ENCODE data around the gene TBC1D8. TPM values are rescaled to one million over a fixed set of nuclear protein-coding genes. Genes with fewer than 3 reads are reported as not detected.

The TBC1D8 gene
- total and polyA plus RNA-seq, 9 of the 15 experiments (the other 6 are each of a cell fraction or from before 2014, with no cell fraction given) = 0.36 to 1.3 (median 0.82) TPM

DNA sequence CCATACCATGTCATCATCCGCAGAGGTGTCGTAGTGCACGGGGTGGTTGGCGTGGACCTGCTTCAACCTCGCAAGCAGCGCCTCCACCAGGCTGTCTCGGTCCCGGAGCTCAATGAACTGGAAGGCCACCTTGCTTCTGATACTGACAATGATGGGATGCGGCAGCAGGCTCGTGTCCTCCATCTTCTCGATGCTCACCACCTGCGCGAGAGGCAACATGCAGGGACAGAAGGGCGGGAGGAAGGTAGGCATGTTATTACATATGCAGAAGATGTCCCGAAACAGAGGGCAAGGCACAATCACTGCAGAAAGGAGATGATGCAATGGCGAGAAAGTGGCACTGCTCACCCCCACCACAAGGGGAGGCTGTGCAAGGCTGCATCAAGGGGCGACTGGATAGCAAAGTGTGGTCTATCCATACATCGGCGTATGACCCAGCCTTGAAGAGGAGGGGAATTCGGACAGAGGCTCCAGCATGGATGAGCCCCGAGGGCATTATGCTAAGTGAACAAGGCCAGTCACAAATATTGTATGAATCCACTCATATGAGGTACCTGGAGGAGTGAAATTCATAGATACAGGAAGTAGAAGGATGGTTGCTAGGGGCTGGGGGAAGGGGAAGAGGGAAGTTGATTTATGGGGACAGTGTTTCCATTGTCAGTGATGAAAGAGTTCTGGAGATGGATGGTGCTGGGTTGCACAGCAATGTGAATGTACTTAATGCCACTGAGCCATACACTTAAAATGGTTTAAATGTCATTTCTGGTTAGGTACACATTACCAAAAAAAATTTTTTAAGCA lies 112.5 kb downstream of the TBC1D8 start (continued):
- TF ChIP-seq HNRNPK (IDR thresholded peaks at IDR 0.05; ENCODE audit: low read depth, low read length, poor library complexity, severe bottlenecking) = no peak
- TF ChIP-seq, protein P1, sequence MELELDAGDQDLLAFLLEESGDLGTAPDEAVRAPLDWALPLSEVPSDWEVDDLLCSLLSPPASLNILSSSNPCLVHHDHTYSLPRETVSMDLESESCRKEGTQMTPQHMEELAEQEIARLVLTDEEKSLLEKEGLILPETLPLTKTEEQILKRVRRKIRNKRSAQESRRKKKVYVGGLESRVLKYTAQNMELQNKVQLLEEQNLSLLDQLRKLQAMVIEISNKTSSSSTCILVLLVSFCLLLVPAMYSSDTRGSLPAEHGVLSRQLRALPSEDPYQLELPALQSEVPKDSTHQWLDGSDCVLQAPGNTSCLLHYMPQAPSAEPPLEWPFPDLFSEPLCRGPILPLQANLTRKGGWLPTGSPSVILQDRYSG (tag; conservative IDR thresholded peaks at IDR 0.05; ENCODE audit: low read depth) = no peak
- TF ChIP-seq, protein P2, sequence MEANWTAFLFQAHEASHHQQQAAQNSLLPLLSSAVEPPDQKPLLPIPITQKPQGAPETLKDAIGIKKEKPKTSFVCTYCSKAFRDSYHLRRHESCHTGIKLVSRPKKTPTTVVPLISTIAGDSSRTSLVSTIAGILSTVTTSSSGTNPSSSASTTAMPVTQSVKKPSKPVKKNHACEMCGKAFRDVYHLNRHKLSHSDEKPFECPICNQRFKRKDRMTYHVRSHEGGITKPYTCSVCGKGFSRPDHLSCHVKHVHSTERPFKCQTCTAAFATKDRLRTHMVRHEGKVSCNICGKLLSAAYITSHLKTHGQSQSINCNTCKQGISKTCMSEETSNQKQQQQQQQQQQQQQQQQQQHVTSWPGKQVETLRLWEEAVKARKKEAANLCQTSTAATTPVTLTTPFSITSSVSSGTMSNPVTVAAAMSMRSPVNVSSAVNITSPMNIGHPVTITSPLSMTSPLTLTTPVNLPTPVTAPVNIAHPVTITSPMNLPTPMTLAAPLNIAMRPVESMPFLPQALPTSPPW (CRISPR knock-in tag; IDR thresholded peaks at IDR 0.05) = peak; percentile 31; the same call in 1 of the 2 replicates
- TF ChIP-seq ZNF146 (CRISPR knock-in tag; IDR thresholded peaks at IDR 0.05; ENCODE audit: unreplicated experiment) = no peak
- TF ChIP-seq SMAD2 (IDR thresholded peaks at IDR 0.05; ENCODE audit: low read depth, low read length) = no peak
- TF ChIP-seq PCBP1 (IDR thresholded peaks at IDR 0.05; ENCODE audit: low read depth, low read length, poor library complexity, severe bottlenecking) = no peak
- no peak for TF ChIP-seq ZNF695 (CRISPR knock-in tag; IDR thresholded peaks at IDR 0.05)
- TF ChIP-seq SUPT5H (IDR thresholded peaks at IDR 0.05) = no peak
- no peak for TF ChIP-seq TEAD2 (tag; IDR thresholded peaks at IDR 0.05)
- no peak for TF ChIP-seq CBFA2T3 (IDR thresholded peaks at IDR 0.05)
- TF ChIP-seq PREB (CRISPR knock-in tag; IDR thresholded peaks at IDR 0.05) = no peak
- TF ChIP-seq E2F3 (CRISPR knock-in tag; IDR thresholded peaks at IDR 0.05) = no peak
- TF ChIP-seq ZNF668 (CRISPR knock-in tag; IDR thresholded peaks at IDR 0.05) = peak; percentile 57
- no peak for TF ChIP-seq MBD2 (IDR thresholded peaks at IDR 0.05; ENCODE audit: borderline replicate concordance, low read depth)
- no peak for TF ChIP-seq NEUROD1 (IDR thresholded peaks at IDR 0.05; ENCODE audit: borderline replicate concordance, low read depth, low read length, partially characterized antibody)
- no peak for TF ChIP-seq KLF16 (IDR thresholded peaks at IDR 0.05)
- TF ChIP-seq MEF2D (tag; conservative IDR thresholded peaks at IDR 0.05; ENCODE audit: low read depth) = no peak
- peak; percentile 73 for TF ChIP-seq RFX1 (IDR thresholded peaks at IDR 0.05)
- no peak for TF ChIP-seq ZNF217 (CRISPR knock-in tag; IDR thresholded peaks at IDR 0.05)
- TF ChIP-seq POLR2AphosphoS5 (IDR thresholded peaks at IDR 0.05; ENCODE audit: control insufficient read depth, insufficient read depth, low read depth, low read length) = no peak
- no peak for TF ChIP-seq BCOR (IDR thresholded peaks at IDR 0.05)
- no peak for TF ChIP-seq PURB (CRISPR knock-in tag; IDR thresholded peaks at IDR 0.05; ENCODE audit: low read depth)
- TF ChIP-seq PTTG1 (tag; IDR thresholded peaks at IDR 0.05; ENCODE audit: low read depth) = no peak; the same call in 1 of the 2 replicates
- no peak for TF ChIP-seq BCL6 (CRISPR knock-in tag; IDR thresholded peaks at IDR 0.05)
- TF ChIP-seq, protein P3, sequence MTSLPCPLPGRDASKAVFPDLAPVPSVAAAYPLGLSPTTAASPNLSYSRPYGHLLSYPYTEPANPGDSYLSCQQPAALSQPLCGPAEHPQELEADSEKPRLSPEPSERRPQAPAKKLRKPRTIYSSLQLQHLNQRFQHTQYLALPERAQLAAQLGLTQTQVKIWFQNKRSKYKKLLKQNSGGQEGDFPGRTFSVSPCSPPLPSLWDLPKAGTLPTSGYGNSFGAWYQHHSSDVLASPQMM (CRISPR knock-in tag; IDR thresholded peaks at IDR 0.05) = no peak
- TF ChIP-seq GATA2 (CRISPR knock-in tag; IDR thresholded peaks at IDR 0.05) = no peak
- no peak for TF ChIP-seq MCM7 (IDR thresholded peaks at IDR 0.05)
- no peak for TF ChIP-seq STAT5B (CRISPR knock-in tag; IDR thresholded peaks at IDR 0.05)

All from K562 (cell line).